H9 (cell line): ENCODE measurements around the gene TMEM86A. TPM values are rescaled to one million over a fixed set of nuclear protein-coding genes. Genes with fewer than 3 reads are reported as not detected.
A peak's percentile ranks its signal among the peaks of the same experiment; 100 is the strongest.

Experiments used
- DNase-seq: peaks from one replicate; pipeline ENCODE4 v3.0.0-alpha.2; 2017
- H2AFZ ChIP-seq: one replicate; pipeline ENCODE4 v1.6.1; 2013; ENCODE audit warnings: mild to moderate bottlenecking, low read length, control low read depth, moderate library complexity
- H2AK5ac ChIP-seq: 2 replicates; pipeline ENCODE4 v1.6.1; 2013; ENCODE audit warnings: low read length, control low read depth, mixed read lengths; ENCODE audit not compliant: insufficient read length
- H2BK120ac ChIP-seq: one replicate; pipeline ENCODE4 v1.6.1; 2013; ENCODE audit warnings: low read depth, mild to moderate bottlenecking, low read length, control low read depth, inconsistent platforms; ENCODE audit not compliant: poor library complexity, severe bottlenecking
- H2BK12ac ChIP-seq: 2 replicates; pipeline ENCODE4 v1.6.1; 2013; ENCODE audit warnings: low read length, control low read depth, mixed read lengths, low read depth; ENCODE audit not compliant: insufficient read length
- H2BK15ac ChIP-seq: 2 replicates; pipeline ENCODE4 v1.6.1; 2013; ENCODE audit warnings: low read depth, low read length, control low read depth
- H2BK20ac ChIP-seq: one replicate; pipeline ENCODE4 v1.6.1; 2013; ENCODE audit warnings: low read depth, mild to moderate bottlenecking, low read length, control low read depth, inconsistent platforms; ENCODE audit not compliant: poor library complexity, severe bottlenecking
- H2BK5ac ChIP-seq: 2 replicates; pipeline ENCODE4 v1.6.1; 2013; ENCODE audit warnings: low read length, control low read depth, mixed read lengths; ENCODE audit not compliant: insufficient read length
- H3K14ac ChIP-seq: 2 replicates; pipeline ENCODE4 v1.6.1; 2013; ENCODE audit warnings: low read length, control low read depth; ENCODE audit not compliant: insufficient read depth
- H3K18ac ChIP-seq: 2 replicates; pipeline ENCODE4 v1.6.1; 2013; ENCODE audit warnings: low read depth, mild to moderate bottlenecking, mixed read lengths, low read length, control low read depth; ENCODE audit not compliant: insufficient read length
- H3K23ac ChIP-seq: 2 replicates; pipeline ENCODE4 v1.6.1; 2013; ENCODE audit warnings: low read length, control low read depth, mixed read lengths, low read depth; ENCODE audit not compliant: insufficient read length
- H3K23me2 ChIP-seq: 2 replicates; pipeline ENCODE4 v1.6.1; 2013; ENCODE audit warnings: low read depth, mild to moderate bottlenecking, mixed read lengths, low read length, control low read depth; ENCODE audit not compliant: insufficient read length, poor library complexity, severe bottlenecking
- H3K27ac ChIP-seq: 2 replicates; pipeline ENCODE4 v1.5.1; 2013; ENCODE audit warnings: low read length, control low read depth, mixed read lengths, low read depth; ENCODE audit not compliant: insufficient read length
- H3K27me3 ChIP-seq: 2 replicates; pipeline ENCODE4 v1.6.1; 2013; ENCODE audit warnings: low read length, control low read depth, inconsistent platforms; ENCODE audit not compliant: insufficient read depth
- H3K4ac ChIP-seq: 2 replicates; pipeline ENCODE4 v1.6.1; 2013; ENCODE audit warnings: low read depth, mild to moderate bottlenecking, control low read depth, inconsistent platforms, low read length, moderate library complexity
- H3K4me1 ChIP-seq: 2 replicates; pipeline ENCODE4 v1.6.1; 2013; ENCODE audit warnings: low read length, control low read depth, inconsistent platforms; ENCODE audit not compliant: insufficient read depth
- H3K4me2 ChIP-seq: 2 replicates; pipeline ENCODE4 v1.6.1; 2013; ENCODE audit warnings: low read length, control low read depth, mixed read lengths; ENCODE audit not compliant: insufficient read length, insufficient read depth
- H3K56ac ChIP-seq: 2 replicates; pipeline ENCODE4 v1.6.1; 2013; ENCODE audit warnings: low read depth, mild to moderate bottlenecking, mixed read lengths, low read length, control low read depth; ENCODE audit not compliant: insufficient read length
- H3K79me1 ChIP-seq: 2 replicates; pipeline ENCODE4 v1.6.1; 2013; ENCODE audit warnings: low read depth, mild to moderate bottlenecking, moderate library complexity, low read length, control low read depth, inconsistent platforms; ENCODE audit not compliant: insufficient read depth, poor library complexity, severe bottlenecking
- H3K79me2 ChIP-seq: 2 replicates; pipeline ENCODE4 v1.6.1; 2013; ENCODE audit warnings: low read length, control low read depth, inconsistent platforms; ENCODE audit not compliant: insufficient read depth
- H3K9ac ChIP-seq: 2 replicates; pipeline ENCODE4 v1.6.1; 2013; ENCODE audit warnings: low read length, control low read depth, mixed read lengths; ENCODE audit not compliant: insufficient read length; ENCODE audit errors: extremely low read depth
- H3K9me3 ChIP-seq: one replicate; pipeline ENCODE4 v1.6.1; 2013; ENCODE audit warnings: low read depth, low read length, inconsistent platforms; ENCODE audit not compliant: control insufficient read depth
- H3T11ph ChIP-seq: one replicate; pipeline ENCODE4 v1.6.1; 2013; ENCODE audit warnings: mild to moderate bottlenecking, low read length, control low read depth, inconsistent platforms
- H4K20me1 ChIP-seq: one replicate; pipeline ENCODE4 v1.6.1; 2013; ENCODE audit not compliant: control insufficient read depth, insufficient read length, insufficient read depth
- H4K5ac ChIP-seq: 2 replicates; pipeline ENCODE4 v1.6.1; 2013; ENCODE audit warnings: low read depth, mild to moderate bottlenecking, mixed read lengths, low read length, control low read depth; ENCODE audit not compliant: insufficient read length
- H4K8ac ChIP-seq: replicated peaks from 2 replicates; pipeline ENCODE4 v1.6.1; 2013; ENCODE audit warnings: low read length, control low read depth, mixed read lengths, low read depth; ENCODE audit not compliant: insufficient read length
- H4K91ac ChIP-seq: 2 replicates; pipeline ENCODE4 v1.6.1; 2013; ENCODE audit warnings: low read depth, mild to moderate bottlenecking, moderate library complexity, mixed read lengths, low read length, control low read depth; ENCODE audit not compliant: insufficient read length
- H3K27ac Mint-ChIP-seq, 3 experiments: 2 replicates in 2 of 3; 3 replicates in 1 of 3; pipeline ENCODE4 v1.8.0; 2020 to 2021; ENCODE audit warnings: mixed read lengths in 3 of 3, mild to moderate bottlenecking in 1 of 3, moderate library complexity in 1 of 3
- H3K27me3 Mint-ChIP-seq: 2 replicates; pipeline ENCODE4 v1.8.0; 2021; ENCODE audit warnings: low read depth, mild to moderate bottlenecking, moderate library complexity, mixed read lengths
- H3K36me3 Mint-ChIP-seq, 3 experiments: 2 replicates in 2 of 3; 3 replicates in 1 of 3; pipeline ENCODE4 v1.8.0; 2020 to 2021; ENCODE audit warnings: low read depth in 3 of 3, mixed read lengths in 3 of 3; ENCODE audit not compliant: insufficient read depth in 1 of 3
- H3K4me1 Mint-ChIP-seq, 2 experiments: 2 replicates each; pipeline ENCODE4 v1.8.0; 2020; ENCODE audit warnings: mixed read lengths in 2 of 2
- H3K4me3 Mint-ChIP-seq, 2 experiments: 2 replicates in 1 of 2; 3 replicates in 1 of 2; pipeline ENCODE4 v1.8.0; 2020 to 2021; ENCODE audit warnings: mild to moderate bottlenecking in 2 of 2, mixed read lengths in 2 of 2, moderate library complexity in 1 of 2
- H3K9me3 Mint-ChIP-seq, 2 experiments: 2 replicates in 1 of 2; 3 replicates in 1 of 2; pipeline ENCODE4 v1.8.0; 2020; ENCODE audit warnings: mild to moderate bottlenecking in 2 of 2, mixed read lengths in 2 of 2, moderate library complexity in 1 of 2
- CTCF ChIP-seq: fragments of 200-600 bp; sonication (generic); conservative IDR thresholded peaks from 3 replicates; pipeline ENCODE4 v1.8.0; 2021; ENCODE audit warnings: antibody characterized with exemption, mild to moderate bottlenecking
- WGBS: extraction: QIAGEN DNeasy Blood & Tissue Kit; methylation state at CpG from one replicate; pipeline ENCODE4 v1.1.7; 2013; ENCODE audit warnings: missing lambda C conversion rate, low lambda C conversion rate, mixed read lengths; ENCODE audit not compliant: insufficient read length; ENCODE audit errors: extremely low coverage; 5-methylcytosine and 5-hydroxymethylcytosine counted together
- total RNA-seq: library from RNA; stranded (reverse); gene quantifications from 2 replicates; pipeline ENCODE4 v1.2.1, GENCODE V29; 2021

TMEM86A gene
- total RNA-seq, 1 experiment from 2014 or later, result 2.3 TPM

GRCh38 chr11:18706330-18707243, 8.0 kb downstream of the TMEM86A start:
- H4K8ac ChIP-seq, result no peak overlapping the region
- no peak overlapping the region for H2AFZ ChIP-seq
- no peak overlapping the region for H2BK15ac ChIP-seq
- no peak for TF ChIP-seq CTCF
- H3K36me3 Mint-ChIP-seq, result no peaks in the 10 kb centered on the region
- H2BK12ac ChIP-seq, result no peak overlapping the region
- H3K9ac ChIP-seq, result no peak overlapping the region
- H3K4me1 ChIP-seq, result no peaks in the 10 kb centered on the region
- no peak overlapping the region for H3K4me2 ChIP-seq
- no peaks in the 10 kb centered on the region for H3K23me2 ChIP-seq
- no peak overlapping the region for H3T11ph ChIP-seq
- no peak overlapping the region for H2BK5ac ChIP-seq
- no CpG with 5 or more reads among the region's 34 CpGs for WGBS
- no peaks in the 10 kb centered on the region for H4K20me1 ChIP-seq
- H3K4me1 Mint-ChIP-seq, result peaks cover 3 to 10% of the 10 kb centered on the region in 2 experiments; a peak in 2 of 4 replicates
- no peak overlapping the region for H4K91ac ChIP-seq
- no peak overlapping the region for H3K4ac ChIP-seq
- no peak overlapping the region for H3K18ac ChIP-seq
- no peaks in the 10 kb centered on the region for H3K9me3 ChIP-seq
- H3K9me3 Mint-ChIP-seq, result no peaks in the 10 kb centered on the region
- no peaks in the 10 kb centered on the region for H3K79me1 ChIP-seq
- no peak overlapping the region for H2AK5ac ChIP-seq
- H2BK120ac ChIP-seq, result no peak overlapping the region
- H3K23ac ChIP-seq, result no peak overlapping the region
- DNase-seq, result no peak
- no peak overlapping the region for H3K27ac ChIP-seq
- no peak overlapping the region for H4K5ac ChIP-seq
- no peaks in the 10 kb centered on the region; the same call in 1 of the 2 replicates for H3K27me3 ChIP-seq
- peak overlapping the region in 1 of 2 experiments; percentile 69; a peak in 2 of 5 replicates for H3K4me3 Mint-ChIP-seq
- H3K14ac ChIP-seq, result no peak overlapping the region
- no peak overlapping the region for H2BK20ac ChIP-seq
- H3K79me2 ChIP-seq, result no peaks in the 10 kb centered on the region
- H3K27me3 Mint-ChIP-seq, result peaks cover 43% of the 10 kb centered on the region
- peak overlapping the region in 1 of 3 experiments; percentile 8; a peak in 1 of 7 replicates for H3K27ac Mint-ChIP-seq
- no peak overlapping the region for H3K56ac ChIP-seq
